HepG2 (cell line): ENCODE results near the gene QRICH2. TPM values are rescaled to one million over a fixed set of nuclear protein-coding genes. Genes with fewer than 3 reads are reported as not detected.

ENCODE experiments used
- ATAC-seq: fragments of 200-7000 bp; cut with Tn5 transposase; 3 replicates; pipeline ENCODE4 v1.9.1; 2020; ENCODE audit warnings: mild to moderate bottlenecking, moderate library complexity
- BruUV-seq: library from RNA; stranded (reverse); fragments of 400-500 nt; replicated peaks from 2 replicates; lab custom pipeline; 2021; lab: Mats Ljungman, UMichigan
- CTCF ChIA-PET: fragments of 300-600 bp; formaldehyde crosslinking; extraction: SDS; loops from one replicate; lab custom pipeline; 2021; ENCODE audit warnings: low total read pairs, inconsistent platforms, low intra/inter-chr PET ratio; lab: Yijun Ruan, JAX
- POLR2A ChIA-PET: fragments of 350-600 bp; sonication (Branson Sonifier 250); formaldehyde crosslinking; loops from one replicate; lab custom pipeline; 2020; ENCODE audit warnings: antibody characterized with exemption, inconsistent platforms; lab: Yijun Ruan, JAX
- DNase-seq: peaks from one replicate; pipeline ENCODE4 v3.0.0-alpha.2; 2015; ENCODE audit warnings: low spot score
- FAIRE-seq: peaks from 3 replicates; lab custom pipeline; 2011; peaks lifted over from hg19 to GRCh38; lab: Jason Lieb, UNC
- H2AFZ ChIP-seq: one replicate; pipeline ENCODE4 v1.6.1; 2011; ENCODE audit warnings: low read length, inconsistent platforms
- H3K27ac ChIP-seq: fragments of 300-600 bp; 3 replicates; pipeline ENCODE4 v1.8.0; 2011; ENCODE audit warnings: mixed run types, mild to moderate bottlenecking, mixed read lengths, low read length, inconsistent platforms; ENCODE audit not compliant: insufficient read depth; ENCODE audit errors: extremely low read length
- H3K27me3 ChIP-seq, 2 experiments: fragments of 200-600 bp in 1 of 2; 2 replicates in 1 of 2; 3 replicates in 1 of 2; pipeline versions ENCODE4 v1.6.0 to v1.8.0; 2011; ENCODE audit warnings: low read length in 2 of 2, mild to moderate bottlenecking in 2 of 2, moderate library complexity in 2 of 2, inconsistent platforms in 1 of 2; ENCODE audit not compliant: insufficient read depth in 2 of 2, control insufficient read depth in 1 of 2
- H3K36me3 ChIP-seq, 2 experiments: fragments of 200-600 bp in 1 of 2; replicated peaks in 1 of 2; 2 replicates in 1 of 2; 3 replicates in 1 of 2; pipeline versions ENCODE4 v1.5.1 to v1.8.0; 2011; ENCODE audit warnings: low read length in 2 of 2, inconsistent platforms in 1 of 2; ENCODE audit not compliant: insufficient read depth in 2 of 2, control insufficient read depth in 1 of 2
- H3K4me1 ChIP-seq: 2 replicates; pipeline ENCODE4 v1.5.1; 2012; ENCODE audit warnings: low read length, inconsistent platforms; ENCODE audit not compliant: insufficient read depth
- H3K4me2 ChIP-seq: 2 replicates; pipeline ENCODE4 v1.6.0; 2011; ENCODE audit warnings: low read depth, low read length, inconsistent platforms
- H3K4me3 ChIP-seq, 3 experiments: fragments of 200-600 bp in 1 of 3; sonication (generic), shearing (Covaris generic) in 1 of 3; replicated peaks in 1 of 3; 2 replicates each; pipeline ENCODE4 v1.5.1; 2011 to 2016; ENCODE audit warnings: low read length in 3 of 3, inconsistent platforms in 2 of 3, low read depth in 2 of 3, mild to moderate bottlenecking in 2 of 3, control low read depth in 1 of 3, mixed read lengths in 1 of 3; ENCODE audit not compliant: insufficient read depth in 1 of 3
- H3K79me2 ChIP-seq: one replicate; pipeline ENCODE4 v1.6.1; 2011; ENCODE audit warnings: low read length, inconsistent platforms; ENCODE audit not compliant: insufficient read depth
- H3K9ac ChIP-seq: 2 replicates; pipeline ENCODE4 v1.6.0; 2011; ENCODE audit warnings: mild to moderate bottlenecking, low read depth, low read length, inconsistent platforms; ENCODE audit not compliant: insufficient read depth
- H3K9me3 ChIP-seq: 2 replicates; pipeline ENCODE4 v1.5.1; 2012; ENCODE audit warnings: mild to moderate bottlenecking, low read length
- H4K20me1 ChIP-seq: 2 replicates; pipeline ENCODE4 v1.6.0; 2011; ENCODE audit warnings: inconsistent platforms, mild to moderate bottlenecking, low read length, moderate library complexity; ENCODE audit not compliant: insufficient read depth
- ARNT ChIP-seq: fragments of 450-650 bp; IDR thresholded peaks from 2 replicates; pipeline ENCODE4 v1.6.1; 2017
- ELF4 ChIP-seq: sonication (generic); formaldehyde crosslinking; IDR thresholded peaks from 2 replicates; pipeline ENCODE4 v1.5.0; 2020; ENCODE audit warnings: missing genetic modification reagents, mild to moderate bottlenecking, moderate library complexity, borderline replicate concordance
- HDAC1 ChIP-seq: sonication (generic); formaldehyde crosslinking; IDR thresholded peaks from 2 replicates; pipeline ENCODE4 v1.5.1; 2020; ENCODE audit warnings: mild to moderate bottlenecking, missing genetic modification reagents
- NCOR1 ChIP-seq: fragments of 200-600 bp; sonication (generic); IDR thresholded peaks from 2 replicates; pipeline ENCODE4 v1.7.0; 2017; ENCODE audit warnings: antibody characterized with exemption, low read length, borderline replicate concordance
- NFKB2 ChIP-seq: sonication (generic); formaldehyde crosslinking; IDR thresholded peaks from 2 replicates; pipeline ENCODE4 v1.4.0; 2020; ENCODE audit warnings: missing genetic modification reagents, borderline replicate concordance
- PHB2 ChIP-seq: fragments of 450-650 bp; IDR thresholded peaks from 2 replicates; pipeline ENCODE4 v1.6.1; 2018; ENCODE audit not compliant: partially characterized antibody
- POGK ChIP-seq: sonication (generic); formaldehyde crosslinking; conservative IDR thresholded peaks from 2 replicates; pipeline ENCODE4 v1.8.0; 2022; ENCODE audit warnings: mild to moderate bottlenecking, moderate library complexity, missing genetic modification reagents
- RXRB ChIP-seq: IDR thresholded peaks from 2 replicates; pipeline ENCODE4 v1.6.1; 2016; ENCODE audit warnings: borderline replicate concordance, missing genetic modification reagents, missing compliant biosample characterization
- SAP130 ChIP-seq: IDR thresholded peaks from 2 replicates; pipeline ENCODE4 v1.6.1; 2016; ENCODE audit warnings: low read depth
- SMYD3 ChIP-seq: sonication (generic); formaldehyde crosslinking; IDR thresholded peaks from 2 replicates; pipeline ENCODE4 v1.8.1; 2023; ENCODE audit warnings: mild to moderate bottlenecking, missing genetic modification reagents
- TBX3 ChIP-seq: fragments of 450-650 bp; IDR thresholded peaks from 2 replicates; pipeline ENCODE4 v1.6.1; 2017; ENCODE audit warnings: antibody characterized with exemption, mild to moderate bottlenecking, inconsistent platforms, borderline replicate concordance
- ZBTB49 ChIP-seq: sonication (generic); formaldehyde crosslinking; IDR thresholded peaks from 2 replicates; pipeline ENCODE4 v1.4.0; 2020; ENCODE audit warnings: missing genetic modification reagents, borderline replicate concordance
- ZBTB8A ChIP-seq: sonication (generic); formaldehyde crosslinking; IDR thresholded peaks from 2 replicates; pipeline ENCODE4 v1.4.0; 2020; ENCODE audit warnings: mild to moderate bottlenecking, low read depth, missing genetic modification reagents, borderline replicate concordance
- ZNF589 ChIP-seq: sonication (generic); formaldehyde crosslinking; conservative IDR thresholded peaks from 2 replicates; pipeline ENCODE4 v1.8.0; 2022; ENCODE audit warnings: mild to moderate bottlenecking, moderate library complexity, missing genetic modification reagents
- WGBS: methylation state at CpG from one replicate; pipeline ENCODE4 v1.1.6; 2017; ENCODE audit warnings: low lambda C conversion rate; 5-methylcytosine and 5-hydroxymethylcytosine counted together
- in situ Hi-C: cut with HindIII; loops from 2 replicates; pipeline ENCODE4 v1.10.0; 2017; ENCODE audit warnings: low pct_unique_long_range_greater_than_20kb; ENCODE audit not compliant: extremely low pct_ligation_motif_present
- intact Hi-C: fragments of 100-400 bp; cut with micrococcal nuclease; formaldehyde crosslinking; loops from one replicate; pipeline ENCODE4 v1.10.0; 2022; ENCODE audit not compliant: unreplicated experiment
- polyA plus RNA-seq, 8 experiments: library from polyadenylated mRNA; depleted of rRNA in 3 of 8; stranded (reverse) in 7 of 8; unstranded in 1 of 8; fragments of >200 nt; fragmentation: Illumina TruSeq in 4 of 8; extraction: Trizol in 4 of 8; gene quantifications; 2 replicates each; pipeline versions ENCODE4 v1.2.1 to v1.2.3, GENCODE V29; 2011 to 2016; ENCODE audit warnings: low read depth in 4 of 8, missing spikeins in 1 of 8, mixed read lengths in 1 of 8; ENCODE audit not compliant: insufficient read depth in 1 of 8
- total RNA-seq, 5 experiments: library from RNA; depleted of rRNA; stranded (reverse); fragments of >200 nt; fragmentation: Illumina TruSeq; extraction: Trizol; gene quantifications; 2 replicates each; pipeline ENCODE4 v1.2.3, GENCODE V29; 2016; ENCODE audit warnings: low read depth in 1 of 5
- TF ChIP-seq, protein P1 (sequence below): sonication (generic); formaldehyde crosslinking; IDR thresholded peaks from 2 replicates; pipeline ENCODE4 v1.4.0; 2020; ENCODE audit warnings: missing genetic modification reagents
- TF ChIP-seq, protein P2 (sequence below): sonication (generic); formaldehyde crosslinking; IDR thresholded peaks from 2 replicates; pipeline ENCODE4 v1.4.0; 2020; ENCODE audit warnings: mild to moderate bottlenecking, missing genetic modification reagents

Gene QRICH2
- total and polyA plus RNA-seq, 2 of the 13 experiments (the other 11 are each of a cell fraction or from before 2014, with no cell fraction given): 3.7 to 5.7 TPM

DNA sequence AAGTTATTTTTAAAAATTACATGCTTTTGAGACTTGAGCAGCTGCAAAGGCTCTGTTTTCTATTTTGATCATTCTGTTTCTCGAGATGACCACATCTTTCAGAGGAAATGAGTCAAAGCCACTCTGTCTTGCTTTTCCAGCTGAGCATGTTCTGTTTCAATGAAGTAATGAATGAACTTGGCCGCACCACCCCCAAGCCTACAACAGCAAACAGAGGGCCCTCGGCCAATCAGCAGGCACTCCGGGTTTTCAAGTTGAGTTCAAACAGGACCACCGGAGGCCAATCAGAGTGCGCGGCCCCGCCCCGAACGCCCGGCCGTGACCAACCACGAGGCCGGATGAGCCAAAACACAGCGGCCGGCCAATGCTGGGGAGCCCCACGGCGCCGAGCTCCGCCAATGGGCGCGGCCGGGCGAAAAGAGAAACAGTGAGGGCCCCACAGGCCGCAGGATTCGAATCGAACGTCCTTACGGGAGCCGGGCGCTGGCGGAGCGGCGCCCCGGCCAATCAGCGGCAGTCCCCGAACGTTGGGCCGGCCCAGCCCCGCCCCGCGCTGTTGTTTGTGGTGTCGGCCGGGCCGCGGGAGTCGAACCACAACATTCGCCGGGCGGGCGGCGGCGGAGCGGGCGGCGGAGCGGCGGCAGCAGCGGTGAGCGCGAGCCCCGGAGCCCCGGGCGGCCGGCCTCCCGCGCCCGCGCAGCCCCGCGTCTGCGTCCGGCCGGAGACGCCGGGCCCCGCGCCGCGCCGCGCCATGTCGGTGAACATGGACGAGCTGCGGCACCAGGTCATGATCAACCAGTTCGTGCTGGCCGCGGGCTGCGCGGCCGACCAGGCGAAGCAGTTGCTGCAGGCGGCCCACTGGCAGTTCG is 43.1 kb downstream of the QRICH2 start, which contains the start of gene UBALD2:
TSS of gene UBALD2 (plus strand) at position 594 of the 869 bp plus-strand sequence. CDS start at position 752, 158 bp downstream.
- WGBS: under 1% methylated on average over 38 of the region's 94 CpGs
- Histone ChIP-seq H3K9ac (peak within 1 kb of the TSS; percentile 84), H3K9me3 (no peaks in the 10 kb centered on the region), H3K79me2 (peaks cover 25% of the 10 kb centered on the region), H3K36me3 (peaks cover 5 to 11% of the 10 kb centered on the region in 2 experiments; a peak in 3 of 5 replicates), H3K4me3 (peak within 1 kb of the TSS; percentile 88 to 98 (median 92)), H3K4me2 (peak within 1 kb of the TSS; percentile 98), H3K27me3 (no peaks in the 10 kb centered on the region), H4K20me1 (no peaks in the 10 kb centered on the region; the same call in 1 of the 2 replicates), H3K27ac (peak within 1 kb of the TSS; percentile 63), H3K4me1 (peaks cover 76% of the 10 kb centered on the region), H2AFZ (no peak within 1 kb of the TSS)
- ChIA-PET CTCF (no interaction called here), POLR2A (interaction anchor here (0.6 to 5.6 kb wide), 22 partner anchors 8 to 389 kb away, joined by 3 to 51 read pairs (median 5); partner anchors contain the start of genes EXOC7, RNF157, SPHK1 and TRIM65)
- peak; percentile 94 for FAIRE-seq
- DNase-seq: peak; percentile 98
- no TSS peak for BruUV-seq
- intact Hi-C loops: loop anchor here (2.0 kb wide), 1 partner anchor 56 kb away; no protein-coding TSS in a partner anchor
- ATAC-seq: peak; percentile 96
- in situ Hi-C loops: no loop called here
- TF ChIP-seq HDAC1 (CRISPR knock-in tag): peak; percentile 73
- TF ChIP-seq NFKB2 (CRISPR knock-in tag): peak; percentile 44; the same call in 1 of the 2 replicates
- TF ChIP-seq, protein P1, sequence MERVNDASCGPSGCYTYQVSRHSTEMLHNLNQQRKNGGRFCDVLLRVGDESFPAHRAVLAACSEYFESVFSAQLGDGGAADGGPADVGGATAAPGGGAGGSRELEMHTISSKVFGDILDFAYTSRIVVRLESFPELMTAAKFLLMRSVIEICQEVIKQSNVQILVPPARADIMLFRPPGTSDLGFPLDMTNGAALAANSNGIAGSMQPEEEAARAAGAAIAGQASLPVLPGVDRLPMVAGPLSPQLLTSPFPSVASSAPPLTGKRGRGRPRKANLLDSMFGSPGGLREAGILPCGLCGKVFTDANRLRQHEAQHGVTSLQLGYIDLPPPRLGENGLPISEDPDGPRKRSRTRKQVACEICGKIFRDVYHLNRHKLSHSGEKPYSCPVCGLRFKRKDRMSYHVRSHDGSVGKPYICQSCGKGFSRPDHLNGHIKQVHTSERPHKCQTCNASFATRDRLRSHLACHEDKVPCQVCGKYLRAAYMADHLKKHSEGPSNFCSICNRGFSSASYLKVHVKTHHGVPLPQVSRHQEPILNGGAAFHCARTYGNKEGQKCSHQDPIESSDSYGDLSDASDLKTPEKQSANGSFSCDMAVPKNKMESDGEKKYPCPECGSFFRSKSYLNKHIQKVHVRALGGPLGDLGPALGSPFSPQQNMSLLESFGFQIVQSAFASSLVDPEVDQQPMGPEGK (CRISPR knock-in tag): peak; percentile 42; the same call in 1 of the 2 replicates
- TF ChIP-seq ZBTB49: no peak
- peak; percentile 40; the same call in 1 of the 2 replicates for TF ChIP-seq RXRB (CRISPR knock-in tag)
- TF ChIP-seq ZBTB8A (CRISPR knock-in tag): no peak
- peak; percentile 85; the same call in 1 of the 2 replicates for TF ChIP-seq ZNF589 (CRISPR knock-in tag)
- no peak for TF ChIP-seq ELF4 (CRISPR knock-in tag)
- TF ChIP-seq PHB2: no peak
- TF ChIP-seq ARNT: no peak
- peak; percentile 73 for TF ChIP-seq TBX3
- TF ChIP-seq POGK: peak; percentile 96
- peak; percentile 92 for TF ChIP-seq SAP130
- TF ChIP-seq SMYD3 (CRISPR knock-in tag): peak; percentile 66; the same call in 1 of the 2 replicates
- peak; percentile 65; the same call in 1 of the 2 replicates for TF ChIP-seq NCOR1
- TF ChIP-seq, protein P2, sequence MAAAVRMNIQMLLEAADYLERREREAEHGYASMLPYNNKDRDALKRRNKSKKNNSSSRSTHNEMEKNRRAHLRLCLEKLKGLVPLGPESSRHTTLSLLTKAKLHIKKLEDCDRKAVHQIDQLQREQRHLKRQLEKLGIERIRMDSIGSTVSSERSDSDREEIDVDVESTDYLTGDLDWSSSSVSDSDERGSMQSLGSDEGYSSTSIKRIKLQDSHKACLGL (CRISPR knock-in tag): peak; percentile 71
